Measurements from ENCODE around the gene RAB40C.

RAB40C gene

GRCh38 chr16:564690-565418 lies 25.0 kb upstream of the RAB40C start:
- no peak overlapping the region for H3K4me3 ChIP-seq
- H3K27me3 ChIP-seq (ENCODE audit: low read depth): peaks cover 20% of the 10 kb centered on the region
- H3K4me1 ChIP-seq: peaks cover 7% of the 10 kb centered on the region
- H3K9me3 ChIP-seq: no peaks in the 10 kb centered on the region
- DNase-seq (ENCODE audit: low spot score in 2 of 2): no peak
- no peaks in the 10 kb centered on the region for H3K36me3 ChIP-seq (replicated peaks)
- in situ Hi-C loops (cut with MboI; ENCODE audit: low sequenced_read_pairs): no loop called here

DNA sequence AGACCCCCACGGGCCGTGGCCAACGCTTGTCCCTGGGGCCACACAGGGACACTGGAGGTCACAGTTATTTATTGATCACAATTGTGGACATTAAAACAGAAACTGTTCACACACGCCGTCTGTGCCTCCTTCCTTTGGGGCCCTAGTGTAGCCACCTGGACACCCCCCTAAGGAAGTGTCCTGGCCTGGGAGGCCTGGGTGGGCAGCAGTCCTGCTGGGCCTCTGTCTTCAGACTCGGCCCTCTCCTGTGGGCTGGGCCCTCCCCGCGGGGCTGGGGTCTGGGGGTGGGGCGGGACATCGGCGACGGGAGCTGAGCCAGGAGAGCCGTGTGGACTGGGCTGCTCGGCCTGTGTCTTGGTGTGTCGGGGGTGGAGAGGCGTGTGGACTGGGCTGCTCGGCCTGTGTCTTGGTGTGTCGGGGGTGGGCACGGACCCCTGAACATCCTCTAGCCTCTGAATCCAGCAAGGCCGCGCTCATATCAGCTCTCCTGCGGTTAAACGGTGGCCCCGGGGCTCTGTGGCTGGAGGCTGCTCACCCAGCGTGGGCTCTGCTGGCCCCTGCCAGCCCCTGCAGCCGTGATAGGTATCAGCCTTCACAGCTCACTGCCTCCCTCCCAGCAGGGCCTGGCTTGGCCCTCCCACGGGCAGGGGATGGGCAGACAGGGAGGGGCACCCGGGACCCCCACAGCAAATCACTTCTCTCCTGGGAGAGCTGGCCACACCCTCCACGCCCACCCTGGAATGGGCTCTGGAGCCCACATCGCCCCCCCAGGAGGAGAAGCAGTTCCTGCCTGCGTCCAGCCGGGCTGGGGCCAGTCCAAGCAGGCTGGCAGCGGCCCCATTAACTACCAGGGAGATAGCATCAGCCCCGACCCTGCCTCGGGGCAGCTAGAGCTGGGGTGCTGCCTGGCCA lies 24.2 kb upstream of the RAB40C start:
- in situ Hi-C loops (cut with MboI; ENCODE audit: low sequenced_read_pairs): no loop called here
- Histone ChIP-seq H3K4me1 (peaks cover 7% of the 10 kb centered on the region), H3K36me3 (replicated peaks) (no peaks in the 10 kb centered on the region), H3K27me3 (ENCODE audit: low read depth) (peaks cover 19% of the 10 kb centered on the region), H3K4me3 (no peak overlapping the region), H3K9me3 (no peaks in the 10 kb centered on the region)
- no peak for DNase-seq (ENCODE audit: low spot score in 2 of 2)

DNA sequence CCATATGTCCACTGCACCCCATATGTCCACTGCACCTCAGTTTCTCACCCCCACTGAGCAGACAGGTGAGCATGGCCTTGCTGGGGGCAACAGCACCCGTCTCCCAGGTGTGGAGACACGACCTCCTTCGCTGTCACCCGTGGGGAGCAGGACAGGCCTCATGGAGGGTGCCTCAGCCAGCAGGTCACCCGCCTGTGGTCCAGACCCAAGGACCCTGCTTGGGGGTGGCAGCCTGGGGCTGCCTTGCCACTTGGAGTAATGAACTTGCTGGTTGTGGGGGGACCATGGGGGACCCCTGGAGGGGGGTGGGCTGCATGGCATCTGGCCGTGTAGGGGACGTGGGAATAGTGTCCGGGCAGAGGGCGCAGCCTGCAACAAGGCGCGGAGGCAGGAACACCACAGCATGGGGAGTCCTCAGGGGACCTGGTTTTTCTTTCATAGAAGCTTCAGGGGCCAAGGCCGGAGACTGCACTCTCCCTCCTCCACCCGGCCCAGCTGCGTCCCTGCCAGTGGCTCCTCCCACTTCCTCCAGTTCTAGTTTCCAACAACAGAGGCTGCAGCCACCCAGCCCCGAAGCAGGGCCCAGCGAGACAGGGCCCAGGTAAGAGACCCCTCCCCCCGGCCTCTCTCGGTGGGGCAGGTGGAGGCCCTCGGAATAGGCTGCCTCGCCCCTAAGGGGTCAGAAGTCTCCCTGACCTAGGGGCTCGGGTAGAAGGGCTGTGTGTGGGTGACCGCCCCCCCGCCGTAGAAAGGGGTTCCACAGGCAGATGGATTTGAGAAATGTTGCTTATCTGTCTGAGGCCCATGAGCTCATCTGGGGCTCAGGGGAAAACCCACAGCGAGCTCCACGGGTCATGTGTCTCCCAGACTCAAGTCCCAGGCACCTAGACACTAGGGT lies 23.1 kb upstream of the RAB40C start, which contains the start of gene NHLRC4:
NHLRC4 (plus strand) TSS at position 531 of the 898 bp plus-strand sequence. CDS start 1,043 bp downstream, outside the sequence.
- peak; percentile 35 to 73 for DNase-seq (ENCODE audit: low spot score in 2 of 2)
- no peaks in the 10 kb centered on the region for H3K36me3 ChIP-seq (replicated peaks)
- no peak within 1 kb of the TSS for H3K4me3 ChIP-seq
- no peaks in the 10 kb centered on the region for H3K9me3 ChIP-seq
- peaks cover 9% of the 10 kb centered on the region for H3K27me3 ChIP-seq (ENCODE audit: low read depth)
- peaks cover 7% of the 10 kb centered on the region for H3K4me1 ChIP-seq
- in situ Hi-C loops (cut with MboI; ENCODE audit: low sequenced_read_pairs): no loop called here

DNA sequence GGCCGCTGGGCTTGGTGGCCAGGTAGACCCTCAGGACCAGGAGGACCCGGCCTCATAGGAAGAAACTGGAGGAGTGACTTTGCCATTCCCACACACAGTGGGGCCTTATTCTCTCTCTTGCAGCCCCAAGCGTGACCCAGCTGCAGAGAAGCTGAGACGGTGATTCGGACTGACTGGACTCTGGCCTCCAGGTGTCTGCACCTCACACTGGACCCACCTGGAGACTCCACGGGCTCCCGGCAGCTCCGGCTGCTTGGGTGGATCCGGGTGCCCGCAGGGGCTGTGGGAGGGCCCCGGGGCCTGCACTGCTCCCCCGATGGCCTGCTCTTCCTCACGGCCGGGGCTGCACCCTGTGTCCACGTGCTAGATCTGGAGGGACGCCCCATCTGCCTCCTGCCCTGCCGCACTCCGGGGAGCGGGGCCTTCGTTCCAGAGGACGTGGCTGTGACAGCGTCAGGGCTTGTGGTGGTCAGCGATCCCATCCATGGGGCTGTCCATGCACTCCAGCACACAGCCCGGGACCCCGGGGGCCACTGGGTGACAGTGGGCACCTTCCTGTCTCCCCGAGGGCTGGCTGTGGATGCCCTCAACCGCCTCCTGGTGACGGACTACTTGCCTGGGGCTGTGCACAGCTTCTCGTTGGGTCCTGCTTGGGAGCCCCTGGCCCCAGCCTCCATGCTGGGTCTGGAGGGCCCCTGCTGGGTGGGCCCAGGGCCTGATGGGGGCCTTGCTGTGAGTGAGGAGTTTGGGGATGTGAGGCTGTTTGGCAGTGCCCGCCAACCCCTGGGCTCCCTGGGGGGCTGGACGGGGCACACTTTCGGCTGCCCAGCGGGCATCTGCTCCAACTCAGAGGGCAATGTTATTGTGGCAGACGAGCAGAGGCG lies 22.3 kb upstream of the RAB40C start:
- DNase-seq (ENCODE audit: low spot score in 2 of 2): no peak
- in situ Hi-C loops (cut with MboI; ENCODE audit: low sequenced_read_pairs): no loop called here
- Histone ChIP-seq H3K36me3 (replicated peaks) (no peaks in the 10 kb centered on the region), H3K4me1 (peaks cover 7% of the 10 kb centered on the region), H3K9me3 (no peaks in the 10 kb centered on the region), H3K4me3 (no peak overlapping the region), H3K27me3 (ENCODE audit: low read depth) (peaks cover under 1% of the 10 kb centered on the region)

DNA sequence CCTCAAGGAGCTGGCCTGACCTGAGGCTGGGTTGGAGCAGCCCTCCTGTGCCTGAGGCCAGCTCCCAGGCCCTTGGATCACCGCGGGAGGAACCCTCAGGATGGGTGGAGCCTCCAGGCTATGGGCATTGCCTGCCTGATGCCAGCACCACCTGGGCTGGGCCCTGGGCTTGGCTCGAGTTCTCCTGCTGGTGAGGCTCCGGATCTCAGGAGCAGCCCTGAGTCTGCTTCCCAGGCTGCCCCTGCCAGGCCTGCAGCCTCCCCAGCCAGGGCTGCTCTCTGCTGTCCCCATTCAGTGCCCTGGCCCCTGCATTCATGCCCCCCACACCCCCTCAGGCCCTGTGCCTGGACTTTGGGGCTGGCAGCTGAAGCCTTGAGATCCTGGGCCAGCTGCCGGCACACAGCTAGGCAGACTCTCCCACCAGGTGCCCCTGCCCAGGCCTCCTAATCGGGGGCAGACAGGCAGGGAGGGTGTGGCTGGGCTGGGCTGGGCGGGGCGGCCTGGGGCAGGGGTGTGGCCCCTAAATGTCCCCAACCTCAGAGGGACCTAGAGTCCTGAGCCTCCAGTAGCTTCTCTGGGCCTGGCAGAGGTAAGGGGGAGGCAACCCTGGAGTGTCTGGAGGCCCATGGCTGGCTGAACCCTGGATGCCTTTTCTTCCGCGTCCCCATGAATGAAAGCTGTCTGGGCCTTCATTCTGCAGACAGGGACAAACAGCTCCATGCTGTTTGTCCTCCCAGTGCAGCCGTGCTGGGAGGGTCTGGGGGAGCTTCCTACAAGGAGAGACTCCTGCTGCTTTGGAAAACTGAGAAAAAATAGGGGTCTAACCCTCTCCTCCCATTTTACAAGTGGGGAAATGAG lies 21.2 kb upstream of the RAB40C start:
- no peak for DNase-seq (ENCODE audit: low spot score in 2 of 2)
- Histone ChIP-seq H3K27me3 (ENCODE audit: low read depth) (no peaks in the 10 kb centered on the region), H3K9me3 (no peaks in the 10 kb centered on the region), H3K4me3 (no peak overlapping the region; the same call in 1 of the 2 replicates), H3K36me3 (replicated peaks) (no peaks in the 10 kb centered on the region), H3K4me1 (peaks cover 7% of the 10 kb centered on the region)
- in situ Hi-C loops (cut with MboI; ENCODE audit: low sequenced_read_pairs): no loop called here

GRCh38 chr16:569445-570254 lies 20.2 kb upstream of the RAB40C start, which contains the start of gene PIGQ:
Gene PIGQ, plus strand, starts transcription at chr16:569968. Its CDS starts 4,107 bp downstream, at chr16:574075.
- no peaks in the 10 kb centered on the region for H3K27me3 ChIP-seq (ENCODE audit: low read depth)
- in situ Hi-C loops (cut with MboI; ENCODE audit: low sequenced_read_pairs): no loop called here
- peaks cover 7% of the 10 kb centered on the region for H3K4me1 ChIP-seq
- H3K9me3 ChIP-seq: no peaks in the 10 kb centered on the region
- peak within 1 kb of the TSS; percentile 75 for H3K4me3 ChIP-seq
- H3K36me3 ChIP-seq (replicated peaks): peaks cover 4% of the 10 kb centered on the region
- DNase-seq (ENCODE audit: low spot score in 2 of 2): peak; percentile 48 to 85

DNA sequence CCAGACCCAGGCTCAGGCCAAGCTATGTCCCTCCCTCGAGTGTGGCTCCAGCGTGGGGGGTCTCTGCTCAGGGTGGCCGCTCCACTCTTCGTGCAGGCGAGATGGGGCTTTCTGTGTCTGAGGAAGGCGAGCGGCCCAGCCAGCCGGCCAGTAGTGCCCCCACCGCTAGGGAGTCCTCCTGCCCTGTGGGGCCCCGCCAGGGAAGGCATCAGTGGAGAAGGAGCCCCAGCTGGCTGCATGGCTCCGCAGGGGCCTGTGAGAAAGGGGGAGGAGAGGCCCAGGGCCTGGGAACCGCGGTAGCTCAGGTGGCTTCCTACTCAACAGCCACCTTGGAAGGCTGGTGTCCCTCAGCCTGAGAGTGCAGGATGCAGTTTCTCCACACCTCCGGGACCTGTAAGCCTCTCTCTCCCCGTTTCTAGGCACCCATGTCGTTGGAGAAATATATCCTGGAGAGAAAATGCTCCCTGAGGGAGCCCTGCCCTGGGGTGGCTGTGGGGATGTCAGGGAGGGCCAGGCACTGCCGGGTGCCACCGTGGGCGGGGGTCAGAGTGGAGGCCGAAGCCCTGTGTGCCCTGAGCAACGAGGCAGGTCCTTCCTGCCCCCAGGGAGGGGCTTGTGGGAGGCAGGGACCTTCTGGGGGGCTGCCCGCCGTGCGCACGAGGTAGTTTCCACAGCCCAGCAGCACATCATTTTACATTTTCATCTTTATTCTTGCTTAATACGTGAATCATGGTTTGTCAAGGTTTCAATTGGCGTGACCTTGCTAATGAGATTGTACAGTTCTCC lies 16.8 kb upstream of the RAB40C start:
- peaks cover 10% of the 10 kb centered on the region for H3K36me3 ChIP-seq (replicated peaks)
- H3K4me3 ChIP-seq: no peak overlapping the region
- H3K4me1 ChIP-seq: peaks cover 7% of the 10 kb centered on the region
- no peaks in the 10 kb centered on the region for H3K27me3 ChIP-seq (ENCODE audit: low read depth)
- no peak for DNase-seq (ENCODE audit: low spot score in 2 of 2)
- in situ Hi-C loops (cut with MboI; ENCODE audit: low sequenced_read_pairs): no loop called here
- H3K9me3 ChIP-seq: no peaks in the 10 kb centered on the region

- Histone ChIP-seq H3K4me3 (no peak overlapping the region), H3K36me3 (replicated peaks) (peaks cover 10% of the 10 kb centered on the region)
- in situ Hi-C loops (cut with MboI; ENCODE audit: low sequenced_read_pairs): no loop called here
Observed at GRCh38 chr16:574021-574760, 15.7 kb upstream of the RAB40C start.

GRCh38 chr16:575354-576196 lies 14.3 kb upstream of the RAB40C start:
- DNase-seq (ENCODE audit: low spot score in 2 of 2): no peak
- Histone ChIP-seq H3K36me3 (replicated peaks) (peaks cover 10% of the 10 kb centered on the region), H3K9me3 (no peaks in the 10 kb centered on the region), H3K4me3 (no peak overlapping the region), H3K4me1 (no peaks in the 10 kb centered on the region), H3K27me3 (ENCODE audit: low read depth) (no peaks in the 10 kb centered on the region)
- in situ Hi-C loops (cut with MboI; ENCODE audit: low sequenced_read_pairs): no loop called here

More at GRCh38 chr16:574021-574760, 15.7 kb upstream of the RAB40C start:
- no peaks in the 10 kb centered on the region for H3K27me3 ChIP-seq (ENCODE audit: low read depth)
- peaks cover 2% of the 10 kb centered on the region for H3K4me1 ChIP-seq
- no peaks in the 10 kb centered on the region for H3K9me3 ChIP-seq
- DNase-seq (ENCODE audit: low spot score in 2 of 2): no peak

Data from HAP-1 (cell line).